ENCODE measurements around the gene STIMATE.

GRCh38 chr3:52816654-52817053, 80.7 kb downstream of the STIMATE start:
- TF ChIP-seq CTCF (IDR thresholded peaks at IDR 0.05 in 4 of 5, conservative IDR thresholded peaks at IDR 0.05 in 1 of 5) (no peak), POLR2A (IDR thresholded peaks at IDR 0.05) (no peak)

Data from gastrocnemius medialis (tissue), 4 donors.